HepG2 (cell line): ENCODE results near the gene GCH1. TPM values are rescaled to one million over a fixed set of nuclear protein-coding genes. Genes with fewer than 3 reads are reported as not detected.

ENCODE experiments used
- ATF7 ChIP-seq, 2 experiments: fragments of 450-650 bp in 1 of 2; sonication (generic) in 1 of 2; formaldehyde crosslinking in 1 of 2; IDR thresholded peaks; 2 replicates each; pipeline versions ENCODE4 v1.4.0 to v1.6.1; 2016 to 2020; ENCODE audit warnings: antibody characterized with exemption in 1 of 2, mild to moderate bottlenecking in 1 of 2, missing genetic modification reagents in 1 of 2
- BCL6 ChIP-seq: IDR thresholded peaks from 2 replicates; pipeline ENCODE4 v1.6.1; 2016; ENCODE audit warnings: missing genetic modification reagents, missing compliant biosample characterization
- CHD2 ChIP-seq: IDR thresholded peaks from 2 replicates; pipeline ENCODE4 v1.6.1; 2011; ENCODE audit warnings: low read depth, low read length, improper control_type of control experiment
- EHMT2 ChIP-seq: fragments of 200-600 bp; sonication (generic); IDR thresholded peaks from 2 replicates; pipeline ENCODE4 v1.7.0; 2017; ENCODE audit warnings: antibody characterized with exemption, low read depth, low read length, borderline replicate concordance
- IKZF1 ChIP-seq: fragments of 450-650 bp; IDR thresholded peaks from 2 replicates; pipeline ENCODE4 v1.7.1; 2016
- NCOA2 ChIP-seq: sonication (generic); formaldehyde crosslinking; IDR thresholded peaks from 2 replicates; pipeline ENCODE4 v1.8.0; 2022; ENCODE audit warnings: inconsistent platforms
- SAFB2 ChIP-seq: sonication (generic); formaldehyde crosslinking; IDR thresholded peaks from 2 replicates; pipeline ENCODE4 v1.5.1; 2020; ENCODE audit warnings: missing genetic modification reagents, low read depth, mild to moderate bottlenecking, borderline replicate concordance
- SRSF4 ChIP-seq: fragments of 200-400 bp; formaldehyde crosslinking; IDR thresholded peaks from one replicate; pipeline ENCODE4 v1.6.1; 2018; ENCODE audit warnings: mild to moderate bottlenecking, low read depth, low read length, moderate library complexity; ENCODE audit not compliant: poor library complexity, severe bottlenecking
- U2AF1 ChIP-seq: fragments of 200-400 bp; formaldehyde crosslinking; optimal IDR thresholded peaks from 2 replicates; pipeline ENCODE3; 2017; ENCODE audit warnings: mild to moderate bottlenecking, low read depth, low read length
- ZNF136 ChIP-seq: sonication (generic); formaldehyde crosslinking; IDR thresholded peaks from 2 replicates; pipeline ENCODE4 v1.8.1; 2022; ENCODE audit warnings: low read depth, mild to moderate bottlenecking, moderate library complexity, missing genetic modification reagents
- ZNF337 ChIP-seq: sonication (generic); formaldehyde crosslinking; IDR thresholded peaks from 2 replicates; pipeline ENCODE4 v1.5.1; 2020; ENCODE audit warnings: missing genetic modification reagents, low read depth, mild to moderate bottlenecking, borderline replicate concordance
- ZNF737 ChIP-seq: sonication (generic); formaldehyde crosslinking; IDR thresholded peaks from 2 replicates; pipeline ENCODE4 v1.5.0; 2020; ENCODE audit warnings: missing genetic modification reagents, mild to moderate bottlenecking, borderline replicate concordance
- polyA plus RNA-seq, 8 experiments: library from polyadenylated mRNA; depleted of rRNA in 3 of 8; stranded (reverse) in 7 of 8; unstranded in 1 of 8; fragments of >200 nt; fragmentation: Illumina TruSeq in 4 of 8; extraction: Trizol in 4 of 8; gene quantifications; 2 replicates each; pipeline versions ENCODE4 v1.2.1 to v1.2.3, GENCODE V29; 2011 to 2016; ENCODE audit warnings: low read depth in 4 of 8, missing spikeins in 1 of 8, mixed read lengths in 1 of 8; ENCODE audit not compliant: insufficient read depth in 1 of 8
- total RNA-seq, 5 experiments: library from RNA; depleted of rRNA; stranded (reverse); fragments of >200 nt; fragmentation: Illumina TruSeq; extraction: Trizol; gene quantifications; 2 replicates each; pipeline ENCODE4 v1.2.3, GENCODE V29; 2016; ENCODE audit warnings: low read depth in 1 of 5
- TF ChIP-seq, protein P1 (sequence below): sonication (generic); formaldehyde crosslinking; IDR thresholded peaks from 2 replicates; pipeline ENCODE4 v1.4.0; 2020; ENCODE audit warnings: missing genetic modification reagents
- TF ChIP-seq, protein P2 (sequence below): sonication (generic); formaldehyde crosslinking; conservative IDR thresholded peaks from 2 replicates; pipeline ENCODE4 v1.8.0; 2022; ENCODE audit warnings: missing genetic modification reagents
- TF ChIP-seq, protein P3 (sequence below): sonication (generic); formaldehyde crosslinking; conservative IDR thresholded peaks from 2 replicates; pipeline ENCODE4 v1.4.0; 2020; ENCODE audit warnings: missing genetic modification reagents
- TF ChIP-seq, protein P4 (sequence below): sonication (generic); formaldehyde crosslinking; IDR thresholded peaks from 2 replicates; pipeline ENCODE4 v1.5.0; 2020; ENCODE audit warnings: mild to moderate bottlenecking, missing genetic modification reagents
- TF ChIP-seq, protein P5 (sequence below): IDR thresholded peaks from 2 replicates; pipeline ENCODE4 v1.6.1; 2016; ENCODE audit warnings: low read depth
- TF ChIP-seq, protein P6 (sequence below): sonication (generic); formaldehyde crosslinking; IDR thresholded peaks from 2 replicates; pipeline ENCODE4 v1.8.1; 2022; ENCODE audit warnings: mild to moderate bottlenecking, missing genetic modification reagents
- TF ChIP-seq, protein P7 (sequence below): sonication (generic); formaldehyde crosslinking; conservative IDR thresholded peaks from 2 replicates; pipeline ENCODE4 v1.8.1; 2023; ENCODE audit warnings: missing genetic modification reagents

Gene GCH1
- total and polyA plus RNA-seq, 2 of the 13 experiments (the other 11 are each of a cell fraction or from before 2014, with no cell fraction given) = 15.0 to 25.2 TPM

DNA sequence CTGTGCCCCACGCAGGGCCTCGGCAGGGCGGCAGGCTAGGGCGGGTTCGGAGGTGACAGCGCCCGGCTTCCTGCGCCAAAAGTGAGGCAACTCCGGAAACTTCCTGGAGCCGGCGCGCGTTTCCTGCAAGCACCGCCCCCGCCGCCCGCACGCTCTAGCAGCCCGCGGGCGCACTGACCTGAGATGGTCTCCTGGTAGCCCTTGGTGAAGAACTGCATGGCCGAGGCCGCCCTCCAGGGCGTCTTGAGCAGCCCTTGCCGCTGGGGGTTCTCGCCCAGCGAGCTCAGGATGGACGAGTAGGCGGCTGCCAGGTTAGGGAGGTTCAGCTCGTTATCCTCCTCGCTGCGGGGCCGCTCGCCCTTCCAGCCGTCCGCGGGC lies 494 bp downstream of the GCH1 start (continued):
- TF ChIP-seq, protein P1, sequence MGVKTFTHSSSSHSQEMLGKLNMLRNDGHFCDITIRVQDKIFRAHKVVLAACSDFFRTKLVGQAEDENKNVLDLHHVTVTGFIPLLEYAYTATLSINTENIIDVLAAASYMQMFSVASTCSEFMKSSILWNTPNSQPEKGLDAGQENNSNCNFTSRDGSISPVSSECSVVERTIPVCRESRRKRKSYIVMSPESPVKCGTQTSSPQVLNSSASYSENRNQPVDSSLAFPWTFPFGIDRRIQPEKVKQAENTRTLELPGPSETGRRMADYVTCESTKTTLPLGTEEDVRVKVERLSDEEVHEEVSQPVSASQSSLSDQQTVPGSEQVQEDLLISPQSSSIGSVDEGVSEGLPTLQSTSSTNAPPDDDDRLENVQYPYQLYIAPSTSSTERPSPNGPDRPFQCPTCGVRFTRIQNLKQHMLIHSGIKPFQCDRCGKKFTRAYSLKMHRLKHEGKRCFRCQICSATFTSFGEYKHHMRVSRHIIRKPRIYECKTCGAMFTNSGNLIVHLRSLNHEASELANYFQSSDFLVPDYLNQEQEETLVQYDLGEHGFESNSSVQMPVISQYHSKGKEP = no peak
- no peak for TF ChIP-seq ZNF737 (CRISPR knock-in tag)
- no peak for TF ChIP-seq SAFB2 (CRISPR knock-in tag)
- TF ChIP-seq, protein P2, sequence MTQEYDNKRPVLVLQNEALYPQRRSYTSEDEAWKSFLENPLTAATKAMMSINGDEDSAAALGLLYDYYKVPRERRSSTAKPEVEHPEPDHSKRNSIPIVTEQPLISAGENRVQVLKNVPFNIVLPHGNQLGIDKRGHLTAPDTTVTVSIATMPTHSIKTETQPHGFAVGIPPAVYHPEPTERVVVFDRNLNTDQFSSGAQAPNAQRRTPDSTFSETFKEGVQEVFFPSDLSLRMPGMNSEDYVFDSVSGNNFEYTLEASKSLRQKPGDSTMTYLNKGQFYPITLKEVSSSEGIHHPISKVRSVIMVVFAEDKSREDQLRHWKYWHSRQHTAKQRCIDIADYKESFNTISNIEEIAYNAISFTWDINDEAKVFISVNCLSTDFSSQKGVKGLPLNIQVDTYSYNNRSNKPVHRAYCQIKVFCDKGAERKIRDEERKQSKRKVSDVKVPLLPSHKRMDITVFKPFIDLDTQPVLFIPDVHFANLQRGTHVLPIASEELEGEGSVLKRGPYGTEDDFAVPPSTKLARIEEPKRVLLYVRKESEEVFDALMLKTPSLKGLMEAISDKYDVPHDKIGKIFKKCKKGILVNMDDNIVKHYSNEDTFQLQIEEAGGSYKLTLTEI = no peak
- no peak for TF ChIP-seq ZNF136 (CRISPR knock-in tag)
- TF ChIP-seq BCL6 = peak; percentile 17; the same call in 1 of the 2 replicates
- TF ChIP-seq CHD2 = no peak
- peak; percentile 7; the same call in 1 of the 2 replicates for TF ChIP-seq NCOA2 (CRISPR knock-in tag)
- no peak for TF ChIP-seq ZNF337 (CRISPR knock-in tag)
- TF ChIP-seq IKZF1 = no peak
- no peak for TF ChIP-seq ATF7 (IDR thresholded peaks at IDR 0.05)
- no peak; the same call in 1 of the 2 replicates for TF ChIP-seq ATF7 (CRISPR knock-in tag; IDR thresholded peaks at IDR 0.05)
- TF ChIP-seq, protein P3, sequence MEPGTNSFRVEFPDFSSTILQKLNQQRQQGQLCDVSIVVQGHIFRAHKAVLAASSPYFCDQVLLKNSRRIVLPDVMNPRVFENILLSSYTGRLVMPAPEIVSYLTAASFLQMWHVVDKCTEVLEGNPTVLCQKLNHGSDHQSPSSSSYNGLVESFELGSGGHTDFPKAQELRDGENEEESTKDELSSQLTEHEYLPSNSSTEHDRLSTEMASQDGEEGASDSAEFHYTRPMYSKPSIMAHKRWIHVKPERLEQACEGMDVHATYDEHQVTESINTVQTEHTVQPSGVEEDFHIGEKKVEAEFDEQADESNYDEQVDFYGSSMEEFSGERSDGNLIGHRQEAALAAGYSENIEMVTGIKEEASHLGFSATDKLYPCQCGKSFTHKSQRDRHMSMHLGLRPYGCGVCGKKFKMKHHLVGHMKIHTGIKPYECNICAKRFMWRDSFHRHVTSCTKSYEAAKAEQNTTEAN = no peak; the same call in 1 of the 2 replicates
- TF ChIP-seq, protein P4, sequence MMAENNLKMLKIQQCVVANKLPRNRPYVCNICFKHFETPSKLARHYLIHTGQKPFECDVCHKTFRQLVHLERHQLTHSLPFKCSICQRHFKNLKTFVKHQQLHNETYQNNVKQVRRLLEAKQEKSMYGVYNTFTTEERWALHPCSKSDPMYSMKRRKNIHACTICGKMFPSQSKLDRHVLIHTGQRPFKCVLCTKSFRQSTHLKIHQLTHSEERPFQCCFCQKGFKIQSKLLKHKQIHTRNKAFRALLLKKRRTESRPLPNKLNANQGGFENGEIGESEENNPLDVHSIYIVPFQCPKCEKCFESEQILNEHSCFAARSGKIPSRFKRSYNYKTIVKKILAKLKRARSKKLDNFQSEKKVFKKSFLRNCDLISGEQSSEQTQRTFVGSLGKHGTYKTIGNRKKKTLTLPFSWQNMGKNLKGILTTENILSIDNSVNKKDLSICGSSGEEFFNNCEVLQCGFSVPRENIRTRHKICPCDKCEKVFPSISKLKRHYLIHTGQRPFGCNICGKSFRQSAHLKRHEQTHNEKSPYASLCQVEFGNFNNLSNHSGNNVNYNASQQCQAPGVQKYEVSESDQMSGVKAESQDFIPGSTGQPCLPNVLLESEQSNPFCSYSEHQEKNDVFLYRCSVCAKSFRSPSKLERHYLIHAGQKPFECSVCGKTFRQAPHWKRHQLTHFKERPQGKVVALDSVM (CRISPR knock-in tag) = no peak
- no peak for TF ChIP-seq U2AF1
- TF ChIP-seq, protein P5, sequence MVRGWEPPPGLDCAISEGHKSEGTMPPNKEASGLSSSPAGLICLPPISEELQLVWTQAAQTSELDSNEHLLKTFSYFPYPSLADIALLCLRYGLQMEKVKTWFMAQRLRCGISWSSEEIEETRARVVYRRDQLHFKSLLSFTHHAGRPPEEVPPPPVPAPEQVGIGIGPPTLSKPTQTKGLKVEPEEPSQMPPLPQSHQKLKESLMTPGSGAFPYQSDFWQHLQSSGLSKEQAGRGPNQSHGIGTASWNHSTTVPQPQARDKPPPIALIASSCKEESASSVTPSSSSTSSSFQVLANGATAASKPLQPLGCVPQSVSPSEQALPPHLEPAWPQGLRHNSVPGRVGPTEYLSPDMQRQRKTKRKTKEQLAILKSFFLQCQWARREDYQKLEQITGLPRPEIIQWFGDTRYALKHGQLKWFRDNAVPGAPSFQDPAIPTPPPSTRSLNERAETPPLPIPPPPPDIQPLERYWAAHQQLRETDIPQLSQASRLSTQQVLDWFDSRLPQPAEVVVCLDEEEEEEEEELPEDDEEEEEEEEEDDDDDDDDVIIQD (CRISPR knock-in tag) = no peak
- TF ChIP-seq SRSF4 = no peak
- TF ChIP-seq EHMT2 = no peak
- TF ChIP-seq, protein P6, sequence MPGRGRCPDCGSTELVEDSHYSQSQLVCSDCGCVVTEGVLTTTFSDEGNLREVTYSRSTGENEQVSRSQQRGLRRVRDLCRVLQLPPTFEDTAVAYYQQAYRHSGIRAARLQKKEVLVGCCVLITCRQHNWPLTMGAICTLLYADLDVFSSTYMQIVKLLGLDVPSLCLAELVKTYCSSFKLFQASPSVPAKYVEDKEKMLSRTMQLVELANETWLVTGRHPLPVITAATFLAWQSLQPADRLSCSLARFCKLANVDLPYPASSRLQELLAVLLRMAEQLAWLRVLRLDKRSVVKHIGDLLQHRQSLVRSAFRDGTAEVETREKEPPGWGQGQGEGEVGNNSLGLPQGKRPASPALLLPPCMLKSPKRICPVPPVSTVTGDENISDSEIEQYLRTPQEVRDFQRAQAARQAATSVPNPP (CRISPR knock-in tag) = no peak
- TF ChIP-seq, protein P7, sequence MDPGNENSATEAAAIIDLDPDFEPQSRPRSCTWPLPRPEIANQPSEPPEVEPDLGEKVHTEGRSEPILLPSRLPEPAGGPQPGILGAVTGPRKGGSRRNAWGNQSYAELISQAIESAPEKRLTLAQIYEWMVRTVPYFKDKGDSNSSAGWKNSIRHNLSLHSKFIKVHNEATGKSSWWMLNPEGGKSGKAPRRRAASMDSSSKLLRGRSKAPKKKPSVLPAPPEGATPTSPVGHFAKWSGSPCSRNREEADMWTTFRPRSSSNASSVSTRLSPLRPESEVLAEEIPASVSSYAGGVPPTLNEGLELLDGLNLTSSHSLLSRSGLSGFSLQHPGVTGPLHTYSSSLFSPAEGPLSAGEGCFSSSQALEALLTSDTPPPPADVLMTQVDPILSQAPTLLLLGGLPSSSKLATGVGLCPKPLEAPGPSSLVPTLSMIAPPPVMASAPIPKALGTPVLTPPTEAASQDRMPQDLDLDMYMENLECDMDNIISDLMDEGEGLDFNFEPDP = no peak
